HL-60 (cell line): Measurements from ENCODE around the gene TNNT1.
"Not testable (repeated sequence)": the region's sequence is repeated elsewhere in the genome, so short reads cannot be mapped to it uniquely, and the experiment has no call there.

ENCODE experiments used
- GABPA ChIP-seq: IDR thresholded peaks from 2 replicates; pipeline ENCODE4 v1.6.1; 2012; ENCODE audit warnings: low read depth
- POLR2AphosphoS5 ChIP-seq: IDR thresholded peaks from 2 replicates; pipeline ENCODE4 v1.6.1; 2012; ENCODE audit warnings: low read depth
- TF ChIP-seq, protein P1 (sequence below): IDR thresholded peaks from one replicate; pipeline ENCODE4 v1.5.1; 2011; ENCODE audit warnings: low read length, control low read depth, inconsistent platforms; ENCODE audit not compliant: insufficient read depth

DNA sequence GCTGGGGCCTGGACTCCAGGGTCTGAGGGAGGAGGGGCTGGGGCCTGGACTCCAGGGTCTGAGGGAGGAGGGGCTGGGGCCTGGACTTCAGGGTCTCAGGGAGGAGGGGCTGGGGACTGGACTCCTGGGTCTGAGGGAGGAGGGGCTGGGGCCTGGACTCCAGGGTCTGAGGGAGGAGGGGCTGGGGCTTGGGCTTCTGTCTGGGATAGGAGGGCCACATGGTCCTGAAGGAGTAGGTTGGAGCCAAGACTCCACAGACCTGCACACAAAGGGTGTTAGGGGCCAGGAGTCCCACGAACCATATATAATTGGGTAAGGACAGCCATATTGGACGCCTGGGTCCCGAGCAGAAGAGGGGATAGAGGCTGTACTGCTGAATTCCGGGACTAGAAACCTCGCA, 6.8 kb upstream of the TNNT1 start:
- TF ChIP-seq, protein P1, sequence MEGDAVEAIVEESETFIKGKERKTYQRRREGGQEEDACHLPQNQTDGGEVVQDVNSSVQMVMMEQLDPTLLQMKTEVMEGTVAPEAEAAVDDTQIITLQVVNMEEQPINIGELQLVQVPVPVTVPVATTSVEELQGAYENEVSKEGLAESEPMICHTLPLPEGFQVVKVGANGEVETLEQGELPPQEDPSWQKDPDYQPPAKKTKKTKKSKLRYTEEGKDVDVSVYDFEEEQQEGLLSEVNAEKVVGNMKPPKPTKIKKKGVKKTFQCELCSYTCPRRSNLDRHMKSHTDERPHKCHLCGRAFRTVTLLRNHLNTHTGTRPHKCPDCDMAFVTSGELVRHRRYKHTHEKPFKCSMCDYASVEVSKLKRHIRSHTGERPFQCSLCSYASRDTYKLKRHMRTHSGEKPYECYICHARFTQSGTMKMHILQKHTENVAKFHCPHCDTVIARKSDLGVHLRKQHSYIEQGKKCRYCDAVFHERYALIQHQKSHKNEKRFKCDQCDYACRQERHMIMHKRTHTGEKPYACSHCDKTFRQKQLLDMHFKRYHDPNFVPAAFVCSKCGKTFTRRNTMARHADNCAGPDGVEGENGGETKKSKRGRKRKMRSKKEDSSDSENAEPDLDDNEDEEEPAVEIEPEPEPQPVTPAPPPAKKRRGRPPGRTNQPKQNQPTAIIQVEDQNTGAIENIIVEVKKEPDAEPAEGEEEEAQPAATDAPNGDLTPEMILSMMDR, result not testable (repeated sequence)
- not testable (repeated sequence) for TF ChIP-seq POLR2AphosphoS5, GABPA
